K562 (cell line): ENCODE measurements around the gene SRSF9. TPM values are rescaled to one million over a fixed set of nuclear protein-coding genes. Genes with fewer than 3 reads are reported as not detected.

Source experiments
- C11orf30 ChIP-seq: fragments of 450-650 bp; IDR thresholded peaks from 2 replicates; pipeline ENCODE4 v1.6.1; 2016; ENCODE audit warnings: low read depth, mild to moderate bottlenecking
- DPF2 ChIP-seq: fragments of 450-650 bp; IDR thresholded peaks from 2 replicates; pipeline ENCODE4 v1.6.1; 2016
- E2F3 ChIP-seq: fragments of 250-450 bp; sonication (Bioruptor Pico); IDR thresholded peaks from 2 replicates; pipeline ENCODE4 v1.4.0; 2020; ENCODE audit warnings: mild to moderate bottlenecking
- FOXK1 ChIP-seq: sonication (generic); formaldehyde crosslinking; IDR thresholded peaks from 2 replicates; pipeline ENCODE4 v1.8.0; 2022; ENCODE audit warnings: missing genetic modification reagents, mild to moderate bottlenecking, borderline replicate concordance
- ILF3 ChIP-seq: fragments of 450-650 bp; IDR thresholded peaks from 2 replicates; pipeline ENCODE4 v1.6.1; 2018; ENCODE audit warnings: antibody characterized with exemption, mild to moderate bottlenecking, moderate library complexity, borderline replicate concordance
- RBFOX2 ChIP-seq: fragments of 200-400 bp; formaldehyde crosslinking; IDR thresholded peaks from 2 replicates; pipeline ENCODE4 v1.6.1; 2017; ENCODE audit warnings: low read depth, mild to moderate bottlenecking, low read length, moderate library complexity
- SAP30 ChIP-seq: fragments of 200-600 bp; sonication (generic); IDR thresholded peaks from 2 replicates; pipeline ENCODE4 v1.6.1; 2012; ENCODE audit warnings: borderline replicate concordance, low read depth, mild to moderate bottlenecking, moderate library complexity, low read length, control low read depth, inconsistent platforms; ENCODE audit not compliant: insufficient read depth, poor library complexity, severe bottlenecking
- TCF7L2 ChIP-seq: fragments of 150-350 bp; IDR thresholded peaks from 2 replicates; pipeline ENCODE4 v1.6.1; 2016; ENCODE audit warnings: low read depth, mild to moderate bottlenecking, low read length, moderate library complexity
- ZNF165 ChIP-seq: fragments of 250-450 bp; sonication (Bioruptor Pico); IDR thresholded peaks from 2 replicates; pipeline ENCODE4 v1.4.0; 2020; ENCODE audit warnings: borderline replicate concordance
- polyA plus RNA-seq, 8 experiments: library from polyadenylated mRNA; depleted of rRNA in 4 of 8; stranded (reverse) in 5 of 8; unstranded in 3 of 8; fragments of >200 nt; fragmentation: Nextera tagmentation in 2 of 8; fragmentation: Illumina TruSeq in 1 of 8; extraction: Ambion mirVana in 2 of 8; extraction: Trizol in 1 of 8; gene quantifications; 2 replicates each; pipeline versions ENCODE4 v1.2.1 to v1.2.3, GENCODE V29; 2011 to 2014; ENCODE audit warnings: inconsistent platforms in 1 of 8, missing spikeins in 1 of 8
- total RNA-seq, 7 experiments: library from RNA; depleted of rRNA in 6 of 7; stranded (reverse); fragments of >200 nt in 6 of 7; fragmentation: Illumina TruSeq in 2 of 7; extraction: Trizol in 2 of 7; gene quantifications; 2 replicates each; pipeline versions ENCODE4 v1.2.1 to v1.2.3, GENCODE V29; 2011 to 2021; ENCODE audit warnings: low replicate concordance in 1 of 7
- TF ChIP-seq, protein P1 (sequence below), 2 experiments: fragments of 450-650 bp; conservative IDR thresholded peaks; 2 replicates each; pipeline ENCODE4 v1.6.1; 2017; ENCODE audit warnings: mild to moderate bottlenecking in 2 of 2, moderate library complexity in 2 of 2
- TF ChIP-seq, protein P2 (sequence below): sonication (generic); formaldehyde crosslinking; IDR thresholded peaks from 2 replicates; pipeline ENCODE4 v1.4.0; 2020; ENCODE audit warnings: mild to moderate bottlenecking, missing genetic modification reagents
- TF ChIP-seq, protein P3 (sequence below): fragments of 250-450 bp; sonication (Bioruptor Pico); IDR thresholded peaks from 2 replicates; pipeline ENCODE4 v1.4.0; 2020; ENCODE audit warnings: mild to moderate bottlenecking, moderate library complexity
- TF ChIP-seq, protein P4 (sequence below), 2 experiments: fragments of 450-650 bp in 1 of 2; sonication (generic) in 1 of 2; formaldehyde crosslinking; conservative IDR thresholded peaks; 2 replicates each; pipeline versions ENCODE4 v1.4.0 to v1.8.1; 2020 to 2022; ENCODE audit warnings: mild to moderate bottlenecking in 1 of 2, missing genetic modification reagents in 1 of 2
- TF ChIP-seq, protein P5 (sequence below): sonication (generic); formaldehyde crosslinking; IDR thresholded peaks from 2 replicates; pipeline ENCODE4 v1.8.0; 2022; ENCODE audit warnings: missing genetic modification reagents, mild to moderate bottlenecking, moderate library complexity, borderline replicate concordance
- TF ChIP-seq, protein P6 (sequence below): conservative IDR thresholded peaks from 2 replicates; pipeline ENCODE4 v1.6.1; 2011; ENCODE audit warnings: low read depth, mild to moderate bottlenecking, low read length; ENCODE audit not compliant: control insufficient read depth

The SRSF9 gene
- total and polyA plus RNA-seq, 9 of the 15 experiments (the other 6 are each of a cell fraction or from before 2014, with no cell fraction given): 40.3 to 291 (median 230) TPM

DNA sequence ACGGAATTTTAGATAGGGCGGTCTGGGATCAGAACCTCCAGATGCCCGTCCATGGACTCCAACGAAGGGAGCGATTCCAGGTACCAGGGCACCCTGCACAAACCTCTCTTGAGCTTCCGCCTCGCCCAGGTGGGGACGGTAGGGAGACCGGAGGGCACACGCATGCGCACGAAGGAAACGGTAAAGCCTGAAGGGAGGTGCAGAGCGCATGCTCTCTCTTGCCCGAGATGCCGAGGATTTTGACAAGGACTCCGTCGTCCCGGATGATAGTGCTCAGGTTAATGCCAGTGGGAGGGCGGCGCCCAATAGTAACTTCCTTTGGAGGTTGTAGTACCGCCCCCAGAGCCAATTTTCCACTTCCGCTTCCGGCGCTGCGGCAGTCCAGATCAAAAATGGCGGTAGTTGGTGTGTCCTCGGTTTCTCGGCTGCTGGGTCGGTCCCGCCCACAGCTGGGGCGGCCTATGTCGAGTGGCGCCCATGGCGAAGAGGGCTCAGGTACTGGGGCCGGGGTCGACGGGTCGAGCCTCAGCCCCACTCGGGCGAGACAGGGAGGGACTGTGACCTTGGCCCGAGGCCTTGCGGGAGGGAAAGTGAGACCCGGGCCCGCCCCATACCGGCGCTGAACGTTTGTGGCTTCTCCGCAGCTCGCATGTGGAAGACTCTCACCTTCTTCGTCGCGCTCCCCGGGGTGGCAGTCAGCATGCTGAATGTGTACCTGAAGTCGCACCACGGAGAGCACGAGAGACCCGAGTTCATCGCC is 31.6 kb downstream of the SRSF9 start, which contains the start of gene COX6A1 (continued):
- TF ChIP-seq TCF7L2 (no peak), ZNF165 (peak; percentile 80; the same call in 1 of the 2 replicates), ILF3 (no peak), DPF2 (no peak), FOXK1 (CRISPR knock-in tag) (no peak), E2F3 (CRISPR knock-in tag) (peak; percentile 81; the same call in 1 of the 2 replicates), SAP30 (peak; percentile 26), C11orf30 (peak; percentile 94), RBFOX2 (peak; percentile 95)
- TF ChIP-seq, protein P1, sequence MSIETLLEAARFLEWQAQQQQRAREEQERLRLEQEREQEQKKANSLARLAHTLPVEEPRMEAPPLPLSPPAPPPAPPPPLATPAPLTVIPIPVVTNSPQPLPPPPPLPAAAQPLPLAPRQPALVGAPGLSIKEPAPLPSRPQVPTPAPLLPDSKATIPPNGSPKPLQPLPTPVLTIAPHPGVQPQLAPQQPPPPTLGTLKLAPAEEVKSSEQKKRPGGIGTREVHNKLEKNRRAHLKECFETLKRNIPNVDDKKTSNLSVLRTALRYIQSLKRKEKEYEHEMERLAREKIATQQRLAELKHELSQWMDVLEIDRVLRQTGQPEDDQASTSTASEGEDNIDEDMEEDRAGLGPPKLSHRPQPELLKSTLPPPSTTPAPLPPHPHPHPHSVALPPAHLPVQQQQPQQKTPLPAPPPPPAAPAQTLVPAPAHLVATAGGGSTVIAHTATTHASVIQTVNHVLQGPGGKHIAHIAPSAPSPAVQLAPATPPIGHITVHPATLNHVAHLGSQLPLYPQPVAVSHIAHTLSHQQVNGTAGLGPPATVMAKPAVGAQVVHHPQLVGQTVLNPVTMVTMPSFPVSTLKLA (conservative IDR thresholded peaks at IDR 0.05): peak; percentile 16 to 77
- TF ChIP-seq, protein P2, sequence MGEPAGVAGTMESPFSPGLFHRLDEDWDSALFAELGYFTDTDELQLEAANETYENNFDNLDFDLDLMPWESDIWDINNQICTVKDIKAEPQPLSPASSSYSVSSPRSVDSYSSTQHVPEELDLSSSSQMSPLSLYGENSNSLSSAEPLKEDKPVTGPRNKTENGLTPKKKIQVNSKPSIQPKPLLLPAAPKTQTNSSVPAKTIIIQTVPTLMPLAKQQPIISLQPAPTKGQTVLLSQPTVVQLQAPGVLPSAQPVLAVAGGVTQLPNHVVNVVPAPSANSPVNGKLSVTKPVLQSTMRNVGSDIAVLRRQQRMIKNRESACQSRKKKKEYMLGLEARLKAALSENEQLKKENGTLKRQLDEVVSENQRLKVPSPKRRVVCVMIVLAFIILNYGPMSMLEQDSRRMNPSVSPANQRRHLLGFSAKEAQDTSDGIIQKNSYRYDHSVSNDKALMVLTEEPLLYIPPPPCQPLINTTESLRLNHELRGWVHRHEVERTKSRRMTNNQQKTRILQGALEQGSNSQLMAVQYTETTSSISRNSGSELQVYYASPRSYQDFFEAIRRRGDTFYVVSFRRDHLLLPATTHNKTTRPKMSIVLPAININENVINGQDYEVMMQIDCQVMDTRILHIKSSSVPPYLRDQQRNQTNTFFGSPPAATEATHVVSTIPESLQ (CRISPR knock-in tag): no peak
- TF ChIP-seq, protein P3, sequence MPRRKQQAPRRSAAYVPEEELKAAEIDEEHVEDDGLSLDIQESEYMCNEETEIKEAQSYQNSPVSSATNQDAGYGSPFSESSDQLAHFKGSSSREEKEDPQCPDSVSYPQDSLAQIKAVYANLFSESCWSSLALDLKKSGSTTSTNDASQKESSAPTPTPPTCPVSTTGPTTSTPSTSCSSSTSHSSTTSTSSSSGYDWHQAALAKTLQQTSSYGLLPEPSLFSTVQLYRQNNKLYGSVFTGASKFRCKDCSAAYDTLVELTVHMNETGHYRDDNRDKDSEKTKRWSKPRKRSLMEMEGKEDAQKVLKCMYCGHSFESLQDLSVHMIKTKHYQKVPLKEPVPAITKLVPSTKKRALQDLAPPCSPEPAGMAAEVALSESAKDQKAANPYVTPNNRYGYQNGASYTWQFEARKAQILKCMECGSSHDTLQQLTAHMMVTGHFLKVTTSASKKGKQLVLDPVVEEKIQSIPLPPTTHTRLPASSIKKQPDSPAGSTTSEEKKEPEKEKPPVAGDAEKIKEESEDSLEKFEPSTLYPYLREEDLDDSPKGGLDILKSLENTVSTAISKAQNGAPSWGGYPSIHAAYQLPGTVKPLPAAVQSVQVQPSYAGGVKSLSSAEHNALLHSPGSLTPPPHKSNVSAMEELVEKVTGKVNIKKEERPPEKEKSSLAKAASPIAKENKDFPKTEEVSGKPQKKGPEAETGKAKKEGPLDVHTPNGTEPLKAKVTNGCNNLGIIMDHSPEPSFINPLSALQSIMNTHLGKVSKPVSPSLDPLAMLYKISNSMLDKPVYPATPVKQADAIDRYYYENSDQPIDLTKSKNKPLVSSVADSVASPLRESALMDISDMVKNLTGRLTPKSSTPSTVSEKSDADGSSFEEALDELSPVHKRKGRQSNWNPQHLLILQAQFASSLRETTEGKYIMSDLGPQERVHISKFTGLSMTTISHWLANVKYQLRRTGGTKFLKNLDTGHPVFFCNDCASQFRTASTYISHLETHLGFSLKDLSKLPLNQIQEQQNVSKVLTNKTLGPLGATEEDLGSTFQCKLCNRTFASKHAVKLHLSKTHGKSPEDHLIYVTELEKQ (CRISPR knock-in tag): no peak
- TF ChIP-seq, protein P4, sequence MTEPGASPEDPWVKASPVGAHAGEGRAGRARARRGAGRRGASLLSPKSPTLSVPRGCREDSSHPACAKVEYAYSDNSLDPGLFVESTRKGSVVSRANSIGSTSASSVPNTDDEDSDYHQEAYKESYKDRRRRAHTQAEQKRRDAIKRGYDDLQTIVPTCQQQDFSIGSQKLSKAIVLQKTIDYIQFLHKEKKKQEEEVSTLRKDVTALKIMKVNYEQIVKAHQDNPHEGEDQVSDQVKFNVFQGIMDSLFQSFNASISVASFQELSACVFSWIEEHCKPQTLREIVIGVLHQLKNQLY (CRISPR knock-in tag; conservative IDR thresholded peaks at IDR 0.05): no peak
- TF ChIP-seq, protein P5, sequence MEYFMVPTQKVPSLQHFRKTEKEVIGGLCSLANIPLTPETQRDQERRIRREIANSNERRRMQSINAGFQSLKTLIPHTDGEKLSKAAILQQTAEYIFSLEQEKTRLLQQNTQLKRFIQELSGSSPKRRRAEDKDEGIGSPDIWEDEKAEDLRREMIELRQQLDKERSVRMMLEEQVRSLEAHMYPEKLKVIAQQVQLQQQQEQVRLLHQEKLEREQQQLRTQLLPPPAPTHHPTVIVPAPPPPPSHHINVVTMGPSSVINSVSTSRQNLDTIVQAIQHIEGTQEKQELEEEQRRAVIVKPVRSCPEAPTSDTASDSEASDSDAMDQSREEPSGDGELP (CRISPR knock-in tag): peak; percentile 85; the same call in 1 of the 2 replicates
- TF ChIP-seq, protein P6, sequence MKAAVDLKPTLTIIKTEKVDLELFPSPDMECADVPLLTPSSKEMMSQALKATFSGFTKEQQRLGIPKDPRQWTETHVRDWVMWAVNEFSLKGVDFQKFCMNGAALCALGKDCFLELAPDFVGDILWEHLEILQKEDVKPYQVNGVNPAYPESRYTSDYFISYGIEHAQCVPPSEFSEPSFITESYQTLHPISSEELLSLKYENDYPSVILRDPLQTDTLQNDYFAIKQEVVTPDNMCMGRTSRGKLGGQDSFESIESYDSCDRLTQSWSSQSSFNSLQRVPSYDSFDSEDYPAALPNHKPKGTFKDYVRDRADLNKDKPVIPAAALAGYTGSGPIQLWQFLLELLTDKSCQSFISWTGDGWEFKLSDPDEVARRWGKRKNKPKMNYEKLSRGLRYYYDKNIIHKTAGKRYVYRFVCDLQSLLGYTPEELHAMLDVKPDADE: peak; percentile 29; the same call in 1 of the 2 replicates
